IMR-90 (cell line): ENCODE measurements around the gene EML4. TPM values are rescaled to one million over a fixed set of nuclear protein-coding genes. Genes with fewer than 3 reads are reported as not detected.
A peak's percentile ranks its signal among the peaks of the same experiment; 100 is the strongest.

Experiments used
- ATAC-seq: fragments of 200-7000 bp; cut with Tn5 transposase; 2 replicates; pipeline ENCODE4 v1.9.1; 2020; ENCODE audit warnings: low read depth, mild to moderate bottlenecking, moderate library complexity
- BruUV-seq: library from RNA; stranded (reverse); fragments of 400-500 nt; replicated peaks from 2 replicates; lab custom pipeline; 2021; lab: Mats Ljungman, UMichigan
- CTCF ChIA-PET: fragments of 300-600 bp; formaldehyde crosslinking; extraction: SDS; loops from one replicate; lab custom pipeline; 2021; ENCODE audit warnings: antibody characterized with exemption; lab: Yijun Ruan, JAX
- POLR2A ChIA-PET: fragments of 300-600 bp; sonication (Branson Sonifier 250); formaldehyde crosslinking; loops from one replicate; lab custom pipeline; 2022; ENCODE audit warnings: antibody characterized with exemption; ENCODE audit not compliant: unreplicated experiment; lab: Charles Lee
- DNase-seq: peaks from one replicate; pipeline ENCODE4 v3.0.0; 2013
- H2AFZ ChIP-seq: replicated peaks from 2 replicates; pipeline ENCODE3; 2013; ENCODE audit warnings: low read length, mild to moderate bottlenecking; ENCODE audit not compliant: poor library complexity
- H2AK5ac ChIP-seq: 2 replicates; pipeline ENCODE4 v1.6.1; 2013; ENCODE audit warnings: low read depth, low read length, inconsistent platforms
- H2AK9ac ChIP-seq: replicated peaks from 2 replicates; pipeline ENCODE3; 2013; ENCODE audit warnings: mild to moderate bottlenecking, low read depth, low read length, moderate library complexity; ENCODE audit not compliant: poor library complexity
- H2BK120ac ChIP-seq: 2 replicates; pipeline ENCODE4 v1.6.1; 2013; ENCODE audit warnings: low read depth, low read length, inconsistent platforms
- H2BK15ac ChIP-seq: 3 replicates; pipeline ENCODE4 v1.6.1; 2013; ENCODE audit warnings: low read depth, low read length, inconsistent platforms
- H2BK20ac ChIP-seq: 2 replicates; pipeline ENCODE4 v1.6.1; 2013; ENCODE audit warnings: low read depth, mild to moderate bottlenecking, inconsistent platforms, low read length, moderate library complexity
- H2BK5ac ChIP-seq: 2 replicates; pipeline ENCODE4 v1.6.1; 2013; ENCODE audit warnings: mild to moderate bottlenecking, low read depth, low read length, inconsistent platforms; ENCODE audit not compliant: poor library complexity, severe bottlenecking
- H3K14ac ChIP-seq: replicated peaks from 2 replicates; pipeline ENCODE4 v1.6.1; 2013; ENCODE audit warnings: low read depth, low read length, inconsistent platforms
- H3K18ac ChIP-seq: 2 replicates; pipeline ENCODE4 v1.6.1; 2013; ENCODE audit warnings: low read depth, low read length, control low read depth
- H3K23ac ChIP-seq: 2 replicates; pipeline ENCODE4 v1.6.1; 2013; ENCODE audit warnings: low read depth, low read length, inconsistent platforms
- H3K27ac ChIP-seq: 2 replicates; pipeline ENCODE4 v1.5.1; 2013; ENCODE audit warnings: mild to moderate bottlenecking, control low read depth, low read length; ENCODE audit not compliant: insufficient read depth
- H3K27me3 ChIP-seq: 2 replicates; pipeline ENCODE4 v1.6.1; 2013; ENCODE audit warnings: low read length; ENCODE audit not compliant: control insufficient read depth, insufficient read depth
- H3K36me3 ChIP-seq: 2 replicates; pipeline ENCODE4 v1.6.1; 2013; ENCODE audit warnings: low read length, mixed read lengths; ENCODE audit not compliant: control insufficient read depth, insufficient read depth
- H3K4ac ChIP-seq: 2 replicates; pipeline ENCODE4 v1.6.1; 2013; ENCODE audit warnings: low read depth, low read length, inconsistent platforms
- H3K4me1 ChIP-seq: 2 replicates; pipeline ENCODE4 v1.6.1; 2013; ENCODE audit warnings: low read length, mixed read lengths; ENCODE audit not compliant: control insufficient read depth, insufficient read depth
- H3K4me2 ChIP-seq: 2 replicates; pipeline ENCODE4 v1.6.1; 2013; ENCODE audit warnings: low read depth, mild to moderate bottlenecking, control low read depth, low read length, moderate library complexity
- H3K4me3 ChIP-seq: 2 replicates; pipeline ENCODE4 v1.5.1; 2013; ENCODE audit warnings: low read depth, mild to moderate bottlenecking, control low read depth, low read length, moderate library complexity; ENCODE audit not compliant: insufficient read depth
- H3K56ac ChIP-seq: 2 replicates; pipeline ENCODE4 v1.6.1; 2013; ENCODE audit warnings: low read length, inconsistent platforms; ENCODE audit not compliant: insufficient read depth; ENCODE audit errors: extremely low read depth
- H3K79me1 ChIP-seq, 2 experiments: 2 replicates each; pipeline ENCODE4 v1.6.1; 2013; ENCODE audit warnings: low read length in 2 of 2, inconsistent platforms in 1 of 2, low read depth in 1 of 2
- H3K9ac ChIP-seq: 2 replicates; pipeline ENCODE4 v1.6.1; 2013; ENCODE audit warnings: low read depth, low read length, control low read depth
- H3K9me1 ChIP-seq: 2 replicates; pipeline ENCODE4 v1.6.1; 2013; ENCODE audit warnings: low read length, inconsistent platforms; ENCODE audit not compliant: insufficient read depth
- H3K9me3 ChIP-seq: 2 replicates; pipeline ENCODE4 v1.6.1; 2013; ENCODE audit warnings: low read length; ENCODE audit not compliant: control insufficient read depth, insufficient read depth
- H4K20me1 ChIP-seq: 2 replicates; pipeline ENCODE4 v1.6.1; 2013; ENCODE audit warnings: low read length, inconsistent platforms; ENCODE audit not compliant: insufficient read depth
- H4K5ac ChIP-seq: 2 replicates; pipeline ENCODE4 v1.6.1; 2013; ENCODE audit warnings: mild to moderate bottlenecking, low read depth, low read length, control low read depth
- H4K8ac ChIP-seq, 2 experiments: 2 replicates each; pipeline ENCODE4 v1.6.1; 2013; ENCODE audit warnings: low read depth in 2 of 2, low read length in 2 of 2, control low read depth in 1 of 2, inconsistent platforms in 1 of 2
- H4K91ac ChIP-seq: 2 replicates; pipeline ENCODE4 v1.6.1; 2013; ENCODE audit warnings: low read depth, low read length, inconsistent platforms; ENCODE audit not compliant: insufficient read depth
- CEBPB ChIP-seq: IDR thresholded peaks from 2 replicates; pipeline ENCODE4 v1.6.1; 2012; ENCODE audit warnings: low read depth, low read length, improper control_type of control experiment
- POLR2A ChIP-seq: IDR thresholded peaks from 2 replicates; pipeline ENCODE4 v1.6.1; 2012; ENCODE audit warnings: mild to moderate bottlenecking, low read depth, low read length
- WGBS, 2 experiments: methylation state at CpG; one replicate each; pipeline versions ENCODE4 v1.1.5 to v1.1.7; 2013; ENCODE audit warnings: missing lambda C conversion rate in 2 of 2; ENCODE audit not compliant: insufficient read length in 1 of 2; ENCODE audit errors: extremely low coverage in 2 of 2; 5-methylcytosine and 5-hydroxymethylcytosine counted together
- dilution Hi-C: fragments of 300-500 bp; cut with HindIII; formaldehyde crosslinking; loops from one replicate; pipeline ENCODE4 v1.14.3; 2018; ENCODE audit warnings: low sequenced_read_pairs; ENCODE audit not compliant: unreplicated experiment
- in situ Hi-C: fragments of 300-500 bp; cut with MboI; formaldehyde crosslinking; loops from 3 replicates; pipeline ENCODE4 v1.14.3; 2019; ENCODE audit warnings: low sequenced_read_pairs, inconsistent platforms, mixed read lengths
- intact Hi-C: fragments of 100-400 bp; cut with micrococcal nuclease; formaldehyde crosslinking; loops from 2 replicates; pipeline ENCODE4 v1.10.0; 2022
- polyA plus RNA-seq, 3 experiments: library from polyadenylated mRNA; depleted of rRNA; stranded (reverse); fragments of >200 nt; gene quantifications; 2 replicates each; pipeline ENCODE4 v1.2.3, GENCODE V29; 2012; ENCODE audit warnings: low replicate concordance in 1 of 3
- total RNA-seq: library from RNA; depleted of rRNA; stranded (reverse); fragments of >200 nt; gene quantifications from 2 replicates; pipeline ENCODE4 v1.2.3, GENCODE V29; 2012

The EML4 gene
- total and polyA plus RNA-seq, 2 of the 4 experiments (the other 2 are of a cell fraction): 29.7 to 73.7 TPM

GRCh38 chr2:42214669-42215068, 45.5 kb downstream of the EML4 start:
- peak; percentile 64 for TF ChIP-seq CEBPB
- no peak for TF ChIP-seq POLR2A
- no TSS peak for BruUV-seq
- ChIA-PET CTCF (interaction anchor here (1.0 kb wide), 2 partner anchors 18 to 19 kb away, joined by 3 to 4 read pairs; no protein-coding TSS in a partner anchor), POLR2A (no interaction called here)
- Histone ChIP-seq H3K27ac (no peak overlapping the region), H3K27me3 (no peaks in the 10 kb centered on the region), H3K56ac (no peak overlapping the region), H4K91ac (no peak overlapping the region), H3K18ac (peak overlapping the region; percentile 20; the same call in 1 of the 2 replicates), H3K36me3 (no peaks in the 10 kb centered on the region), H3K4me3 (no peak overlapping the region), H3K4ac (no peak overlapping the region), H2BK5ac (peak overlapping the region; percentile 19), H2AK5ac (peak overlapping the region; percentile 25; the same call in 1 of the 2 replicates), H4K20me1 (peaks cover 3% of the 10 kb centered on the region), H3K9ac (no peak overlapping the region), H4K5ac (no peak overlapping the region), H3K9me1 (peaks cover 6% of the 10 kb centered on the region; the same call in 1 of the 2 replicates), H2BK120ac (no peak overlapping the region), H3K23ac (no peak overlapping the region), H2BK15ac (no peak overlapping the region), H3K14ac (0 out of 2 replicates have a peak overlapping the region, but pooled peaks have one; percentile 12), H3K4me1 (peaks cover 12% of the 10 kb centered on the region), H2AFZ (no peak overlapping the region), H2BK20ac (peak overlapping the region; percentile 32; the same call in 1 of the 2 replicates), H2AK9ac (no peak overlapping the region), H3K79me1 (peaks cover 50 to 51% of the 10 kb centered on the region in 2 experiments), H4K8ac (peak overlapping the region in 1 of 2 experiments; percentile 12; a peak in 2 of 4 replicates), H3K4me2 (no peak overlapping the region), H3K9me3 (no peaks in the 10 kb centered on the region)
- ATAC-seq: peak; percentile 56
- dilution Hi-C loops: no loop called here
- in situ Hi-C loops: no loop called here
- 100% methylated on average over 3 of the region's 4 CpGs; no CpG with 5 or more reads in 1 of the 2 experiments for WGBS, 2 experiments
- intact Hi-C loops: no loop called here
- peak; percentile 63 for DNase-seq
